GM12878 (cell line): ENCODE results near the gene TEX54.

Source experiments
- ATF3 ChIP-seq: IDR thresholded peaks from 2 replicates; pipeline ENCODE4 v1.6.1; 2011; ENCODE audit warnings: low read depth, mild to moderate bottlenecking, low read length, moderate library complexity, borderline replicate concordance; ENCODE audit errors: extremely low read depth
- BCL3 ChIP-seq: IDR thresholded peaks from 2 replicates; pipeline ENCODE4 v1.6.1; 2011; ENCODE audit warnings: borderline replicate concordance, low read depth, mild to moderate bottlenecking, moderate library complexity, low read length; ENCODE audit not compliant: insufficient read depth, poor library complexity, severe bottlenecking
- CBX5 ChIP-seq: sonication (generic); IDR thresholded peaks from 2 replicates; pipeline ENCODE4 v1.6.1; 2016; ENCODE audit warnings: low read depth, moderate library complexity, mild to moderate bottlenecking, inconsistent platforms
- CEBPZ ChIP-seq: fragments of 150-350 bp; IDR thresholded peaks from 2 replicates; pipeline ENCODE4 v1.6.1; 2016; ENCODE audit warnings: low read depth, low read length
- CREB1 ChIP-seq: IDR thresholded peaks from 2 replicates; pipeline ENCODE4 v1.6.1; 2012; ENCODE audit warnings: low read depth, mild to moderate bottlenecking, inconsistent platforms
- POLR2A ChIP-seq: IDR thresholded peaks from 2 replicates; pipeline ENCODE4 v1.6.1; 2011; ENCODE audit warnings: low read depth, mild to moderate bottlenecking, low read length
- POLR2AphosphoS5 ChIP-seq: IDR thresholded peaks from 2 replicates; pipeline ENCODE4 v1.6.1; 2011; ENCODE audit warnings: mild to moderate bottlenecking, low read length, inconsistent platforms
- SREBF2 ChIP-seq: IDR thresholded peaks from 2 replicates; pipeline ENCODE4 v1.6.1; 2012; ENCODE audit warnings: mild to moderate bottlenecking, low read length
- WRNIP1 ChIP-seq: IDR thresholded peaks from 2 replicates; pipeline ENCODE4 v1.6.1; 2011; ENCODE audit warnings: low read depth, low read length, improper control_type of control experiment, borderline replicate concordance
- ZBTB40 ChIP-seq: fragments of 450-650 bp; IDR thresholded peaks from 2 replicates; pipeline ENCODE4 v1.6.1; 2016; ENCODE audit warnings: mild to moderate bottlenecking, moderate library complexity, borderline replicate concordance
- ZNF687 ChIP-seq: fragments of 450-650 bp; IDR thresholded peaks from 2 replicates; pipeline ENCODE4 v1.6.1; 2017; ENCODE audit warnings: mild to moderate bottlenecking, moderate library complexity

GRCh38 chr11:62835336-62835735 lies 2.7 kb upstream of the TEX54 start:
- TF ChIP-seq ZBTB40 (no peak), ZNF687 (no peak), POLR2A (no peak), SREBF2 (no peak), CBX5 (no peak), CEBPZ (no peak), CREB1 (no peak), WRNIP1 (no peak), ATF3 (no peak), BCL3 (no peak), POLR2AphosphoS5 (no peak)
